ENCODE results near the gene AUH.

AUH gene

DNA sequence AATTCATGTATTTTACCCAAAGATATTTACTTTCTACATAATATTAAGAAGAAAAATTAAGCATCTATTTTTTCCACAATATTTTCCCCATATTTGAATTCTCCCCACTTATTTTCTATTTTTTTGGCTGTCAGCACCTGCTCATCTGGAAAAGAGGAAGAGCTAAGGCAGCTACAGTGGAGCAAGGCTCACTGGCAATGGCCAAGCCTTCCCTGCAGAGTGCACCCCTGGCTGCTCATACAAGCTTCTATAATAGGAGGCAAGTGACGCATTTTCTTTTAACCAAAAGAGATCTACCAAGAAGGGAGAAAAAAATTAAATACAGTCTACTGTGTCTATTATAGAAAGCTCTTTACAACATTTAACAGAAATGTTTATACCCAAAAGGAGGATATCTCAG, 72.5 kb downstream of the AUH start:
- DNase-seq: no peak

DNA sequence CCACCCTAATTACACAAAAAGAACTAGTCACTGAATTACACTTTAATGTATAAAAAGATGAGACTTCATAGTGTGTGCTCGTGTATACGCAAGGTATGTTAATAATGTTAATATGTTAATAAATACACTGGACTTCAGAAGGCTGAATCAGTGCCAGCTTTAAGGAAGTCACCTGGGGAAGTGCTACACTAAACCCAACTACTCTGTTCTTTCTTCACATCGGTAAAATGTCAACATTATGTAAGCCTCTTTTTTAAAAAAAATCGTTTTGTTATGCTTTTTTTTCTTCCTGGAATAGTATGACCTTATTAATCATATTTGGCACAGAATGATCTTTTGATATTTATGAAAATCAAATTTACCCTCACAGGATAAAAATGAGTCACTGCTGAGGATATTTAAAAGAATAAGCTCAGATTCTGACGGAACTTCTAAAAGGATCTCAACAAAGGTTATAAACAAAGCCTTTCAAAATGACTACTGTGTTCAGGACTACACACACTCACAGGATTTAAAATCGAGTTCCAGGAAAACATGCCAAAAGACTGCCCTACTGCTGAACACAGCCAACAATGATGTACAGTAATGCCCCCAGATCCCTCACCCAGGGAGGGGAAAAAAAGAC, 75.9 kb downstream of the AUH start:
- no peak for DNase-seq

DNA sequence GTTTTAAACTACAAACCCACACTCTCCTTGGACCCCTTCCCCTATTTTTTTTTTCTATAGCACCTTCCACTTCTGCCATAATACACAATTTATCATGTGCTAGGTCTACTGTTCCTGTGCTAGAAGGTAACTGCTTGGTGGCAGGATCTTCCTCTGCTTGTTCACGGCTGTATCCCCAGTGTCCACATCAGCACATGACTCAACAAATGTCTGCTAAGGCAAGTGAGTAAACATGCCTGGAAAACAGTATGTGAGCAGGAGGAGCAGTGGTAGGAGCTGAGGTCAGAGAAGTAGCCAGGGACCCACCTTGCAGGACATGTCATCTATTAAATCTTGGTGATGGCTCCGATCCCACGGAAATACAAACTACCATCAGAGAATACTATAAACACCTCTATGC, 79.4 kb downstream of the AUH start:
- DNase-seq: no peak

DNA sequence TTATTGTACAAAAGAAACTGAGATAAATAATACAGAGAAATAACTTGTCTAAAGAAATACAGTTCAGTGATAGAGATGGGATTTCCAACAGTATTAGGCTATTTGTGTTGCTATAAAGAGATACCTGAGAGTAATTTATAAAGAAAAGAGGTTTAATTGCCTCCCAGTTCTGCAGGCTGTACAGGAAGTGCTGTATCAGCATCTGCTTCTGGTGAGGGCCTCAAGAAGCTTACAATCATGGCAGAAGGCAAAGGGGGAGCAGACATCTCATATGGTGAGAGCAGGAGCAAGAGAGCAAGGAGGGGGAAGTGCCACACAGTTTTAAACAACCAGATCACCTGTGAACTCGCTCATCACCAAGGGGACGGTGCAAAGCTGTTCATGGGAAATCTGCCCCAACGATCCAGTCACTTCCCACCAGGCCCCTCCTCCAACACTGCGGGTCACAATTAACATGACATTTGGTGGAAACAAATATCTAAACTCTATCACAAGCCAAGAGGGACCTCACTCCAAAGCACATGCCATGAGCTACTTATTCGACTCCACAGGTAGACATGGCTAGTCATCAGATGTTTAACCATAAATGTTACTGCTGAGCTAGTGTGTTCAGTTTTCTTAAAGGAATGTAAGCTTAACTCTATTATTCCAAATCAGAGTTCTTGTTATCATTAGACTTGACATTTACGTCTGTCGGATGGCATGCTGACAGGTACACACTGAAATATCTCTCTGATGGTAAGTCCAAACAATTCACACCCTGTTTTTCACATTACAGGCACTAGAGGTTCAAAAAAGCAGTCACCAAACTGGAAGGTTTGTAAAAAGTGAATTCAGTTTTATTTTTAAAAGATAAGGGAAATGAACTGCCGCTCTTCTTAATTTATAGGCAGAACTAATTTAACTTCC, 82.2 kb downstream of the AUH start:
- no peak for DNase-seq

DNA sequence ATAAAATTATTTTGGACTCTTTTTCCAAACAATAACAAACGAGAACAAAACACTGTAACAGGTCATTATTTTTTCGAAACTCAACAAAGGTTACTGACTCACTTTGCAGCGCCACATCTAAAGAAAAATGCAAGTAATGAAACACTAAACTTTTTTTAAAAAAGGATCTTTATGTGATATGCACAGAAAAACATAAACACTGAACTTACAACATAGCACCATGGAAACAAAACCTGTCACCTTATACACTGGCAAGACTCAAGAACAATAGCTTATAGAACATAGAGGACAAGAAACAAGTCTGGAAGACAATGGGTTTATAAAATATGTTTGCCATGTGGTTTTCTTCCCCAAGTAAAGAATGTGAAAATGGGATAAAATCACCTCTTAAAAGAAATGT, 85.2 kb downstream of the AUH start:
- DNase-seq: no peak

DNA sequence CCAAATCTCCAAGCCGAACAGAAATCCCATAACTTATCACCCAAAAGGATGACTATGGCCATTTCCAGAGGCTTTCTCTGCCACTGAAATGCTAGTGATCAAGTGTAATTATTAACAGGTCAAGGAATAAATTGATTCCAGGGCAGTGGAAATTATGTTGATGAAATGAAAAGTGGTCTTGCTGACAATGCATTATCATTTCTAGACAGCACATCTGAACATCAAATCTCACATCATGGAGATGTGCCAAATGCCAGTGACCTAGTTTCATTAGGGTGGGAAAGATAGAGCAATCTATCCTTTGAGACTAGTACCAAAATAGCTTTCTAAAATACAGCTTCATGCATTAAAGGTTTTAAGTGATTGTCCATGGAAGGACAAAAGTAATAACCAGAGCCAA, 86.1 kb downstream of the AUH start:
- no peak for DNase-seq

DNA sequence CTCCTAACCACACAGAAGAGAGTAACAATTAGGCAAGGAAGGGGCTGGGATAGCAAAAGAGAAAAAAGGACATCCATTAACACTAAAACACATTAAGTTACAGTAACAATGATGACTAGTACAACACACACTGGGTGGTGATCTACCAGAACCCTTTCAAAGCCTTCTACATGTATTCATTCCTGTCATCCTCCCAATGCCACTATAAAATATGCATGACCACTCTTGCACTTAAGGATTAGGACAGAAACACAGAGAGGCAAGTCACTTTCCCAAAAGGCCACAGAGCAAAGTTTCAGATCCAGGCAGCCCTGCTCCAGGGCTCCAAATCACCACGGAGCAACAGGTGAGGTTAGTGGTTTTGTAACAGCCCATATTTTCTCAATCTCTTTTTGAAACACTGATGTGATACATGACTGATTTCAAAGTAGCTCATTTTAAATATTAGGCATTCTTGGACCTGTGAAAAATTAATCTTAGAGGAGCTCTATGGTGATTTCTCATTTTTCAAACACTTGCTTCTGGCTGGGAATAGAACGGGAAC, 86.7 kb downstream of the AUH start:
- no peak for DNase-seq

DNA sequence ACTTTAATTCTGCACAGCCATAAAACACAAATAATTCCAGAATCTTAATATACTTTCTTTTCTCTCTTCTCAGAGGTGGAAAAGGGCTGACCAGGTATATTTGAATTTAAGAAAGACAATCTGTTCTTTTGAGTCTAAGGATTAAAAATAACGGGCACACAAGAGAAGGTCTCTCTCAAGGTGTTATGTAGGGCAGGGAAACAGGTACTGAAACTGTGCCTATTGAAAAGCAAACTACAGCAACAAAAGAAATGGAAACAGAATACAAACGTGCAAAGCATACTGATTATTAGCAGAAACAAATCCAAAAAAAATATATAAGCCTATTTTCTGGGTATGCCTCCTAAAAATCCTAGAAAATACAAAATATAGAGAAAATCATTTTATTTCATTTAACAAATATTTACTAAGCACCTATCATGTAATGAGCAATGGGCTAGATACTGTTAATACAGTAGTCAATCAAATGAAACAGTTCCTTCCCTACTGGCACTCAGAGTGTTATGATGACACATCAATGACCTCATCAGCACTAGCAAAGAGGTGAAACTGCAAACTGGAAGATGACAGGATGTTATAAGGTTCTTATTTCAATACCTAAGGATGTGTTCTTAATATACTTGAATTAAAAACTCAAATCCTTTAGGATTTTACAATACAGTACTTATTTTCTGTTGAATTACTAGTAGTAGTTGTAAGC, 87.7 kb downstream of the AUH start:
- peak; percentile 35 for DNase-seq

DNA sequence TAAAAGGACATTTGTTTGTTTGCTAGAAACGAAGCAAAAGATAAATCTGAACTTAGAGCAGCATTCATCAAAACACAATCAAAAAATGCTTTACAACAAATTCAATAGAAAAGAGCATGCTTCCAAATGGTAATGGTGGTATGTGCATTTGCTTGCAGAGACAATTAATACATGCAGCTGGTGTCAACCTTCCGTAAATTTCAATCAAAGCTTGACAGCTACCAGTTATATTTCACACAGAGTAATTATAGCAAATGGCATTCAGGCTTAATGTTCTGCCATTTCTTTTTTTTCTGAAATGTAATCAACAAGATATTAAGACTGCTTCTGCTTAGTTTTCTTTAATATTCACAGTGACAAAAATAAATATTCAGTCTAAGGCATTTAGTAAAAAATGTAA, 90.6 kb downstream of the AUH start:
- DNase-seq: no peak

DNA sequence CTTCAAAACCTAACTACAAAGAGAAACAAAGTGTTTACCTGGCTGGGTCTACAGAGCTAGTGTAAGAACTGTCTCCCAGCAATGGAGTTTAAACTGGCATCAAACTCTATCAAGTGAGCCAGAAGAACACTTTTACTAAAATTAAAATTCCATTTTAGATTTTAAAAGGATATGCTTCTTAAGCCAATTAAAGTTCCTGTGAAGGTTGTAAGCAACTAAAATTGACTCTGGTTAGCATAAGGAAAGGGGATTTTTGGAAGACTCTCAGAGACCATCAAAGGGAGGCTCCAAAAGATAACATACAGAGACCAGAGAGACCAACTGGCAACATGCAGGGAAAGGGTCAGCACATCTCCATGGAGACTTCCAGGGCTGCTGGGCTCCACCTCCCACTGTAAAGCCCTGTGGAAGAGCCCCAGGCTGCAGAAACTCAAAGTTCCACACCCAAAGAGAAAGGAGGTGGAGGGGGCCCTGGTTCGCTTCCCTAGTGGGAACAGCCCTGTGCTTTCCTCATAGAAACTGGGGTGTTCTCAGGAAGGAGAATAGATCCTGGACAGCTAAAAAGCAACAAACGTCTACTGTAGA, 91.7 kb downstream of the AUH start:
- no peak for DNase-seq

DNA sequence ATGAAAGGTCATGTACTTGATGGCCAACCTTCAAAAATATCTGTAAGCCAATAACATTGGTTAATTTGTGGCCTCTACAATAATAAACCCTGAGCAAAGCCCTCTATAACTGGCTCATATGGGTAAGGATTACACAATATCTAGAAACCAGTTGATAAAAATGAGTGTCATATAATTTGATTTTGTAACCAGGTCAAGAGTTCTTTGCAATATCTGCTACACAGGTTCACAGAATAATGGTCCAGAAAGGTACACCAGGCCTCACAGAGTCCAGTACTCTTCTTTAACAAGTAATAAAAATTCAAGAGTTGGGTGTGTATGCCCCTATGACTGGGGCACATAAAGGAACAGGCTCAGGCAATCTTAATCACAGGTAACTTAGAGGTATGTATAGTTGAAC, 95.3 kb downstream of the AUH start:
- no peak for DNase-seq

DNA sequence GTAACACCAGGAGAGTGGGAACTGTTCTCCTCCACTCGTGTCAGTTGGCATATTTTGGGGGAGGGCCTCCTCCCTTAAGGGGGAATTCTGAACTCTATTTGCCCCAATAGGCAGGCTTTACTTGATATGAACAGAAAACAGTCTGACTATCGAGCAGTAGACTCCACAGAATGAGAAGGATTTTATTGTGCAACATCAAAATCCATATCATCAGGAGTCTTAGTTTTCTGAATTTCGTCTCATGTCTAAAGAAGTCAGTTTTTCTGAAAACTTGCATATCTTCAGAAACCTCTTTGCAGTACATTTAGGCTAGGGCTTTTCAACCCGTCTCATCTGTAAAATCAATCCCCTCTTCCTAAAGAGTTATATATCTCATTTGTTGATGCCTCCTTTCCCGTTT, 96.2 kb downstream of the AUH start:
- DNase-seq: no peak

DNA sequence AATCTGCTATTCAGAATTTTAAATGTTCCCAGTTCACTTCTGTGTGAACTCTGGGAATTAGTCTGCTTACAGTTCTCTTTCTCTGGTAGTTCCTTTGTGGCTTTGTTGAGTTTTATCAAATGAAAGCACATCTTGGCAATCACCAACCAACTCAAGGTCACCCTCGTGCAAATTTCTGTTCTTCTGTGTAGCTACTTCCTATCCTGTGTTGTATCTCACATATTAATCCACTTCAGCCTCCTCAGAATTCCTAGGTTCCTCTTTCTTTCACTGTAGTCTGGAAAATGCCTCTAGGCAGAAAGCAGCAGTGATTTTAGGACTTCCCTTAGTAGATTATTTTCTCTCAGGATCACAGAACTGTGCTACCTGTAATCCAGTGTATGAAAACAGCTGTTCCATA, 100.3 kb downstream of the AUH start:
- DNase-seq: no peak

DNA sequence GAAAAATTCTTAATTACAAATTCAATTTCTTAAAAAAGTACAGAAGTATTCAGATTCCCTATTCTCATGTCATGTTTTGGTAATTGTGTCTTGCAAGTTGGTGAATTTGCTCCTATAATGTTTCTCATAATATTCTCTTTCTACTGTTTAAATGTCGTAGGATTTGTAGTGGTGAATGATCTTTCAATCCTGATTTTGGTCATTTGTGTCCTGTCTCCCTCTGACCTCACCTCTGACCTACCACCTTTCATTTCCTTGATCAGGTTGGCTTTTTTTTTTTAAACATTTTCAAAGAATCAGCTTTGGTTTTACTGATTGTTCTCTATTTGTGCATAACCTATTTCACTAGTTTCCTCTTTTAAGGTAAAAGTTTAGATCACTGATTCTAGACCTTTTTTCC, 102.6 kb downstream of the AUH start:
- no peak for DNase-seq

DNA sequence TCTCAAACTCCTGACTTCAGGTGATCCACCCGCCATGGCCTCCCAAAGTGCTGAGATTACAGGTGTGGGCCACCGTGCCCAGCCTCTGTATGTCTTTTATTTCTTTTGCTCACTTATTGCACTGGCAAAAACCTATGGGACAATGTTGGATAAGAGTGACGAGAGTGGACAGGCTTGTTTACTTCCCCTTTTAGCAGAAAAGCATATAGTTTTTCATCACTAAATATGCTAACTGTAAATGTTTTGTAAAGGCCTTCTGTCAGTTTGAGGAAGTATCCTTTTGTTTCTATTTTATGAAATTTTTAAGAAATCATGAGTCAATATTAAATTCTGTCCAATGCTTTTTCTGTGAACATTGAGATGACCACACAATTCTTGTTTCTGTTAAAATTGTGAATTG, 103.3 kb downstream of the AUH start:
- DNase-seq: no peak

DNA sequence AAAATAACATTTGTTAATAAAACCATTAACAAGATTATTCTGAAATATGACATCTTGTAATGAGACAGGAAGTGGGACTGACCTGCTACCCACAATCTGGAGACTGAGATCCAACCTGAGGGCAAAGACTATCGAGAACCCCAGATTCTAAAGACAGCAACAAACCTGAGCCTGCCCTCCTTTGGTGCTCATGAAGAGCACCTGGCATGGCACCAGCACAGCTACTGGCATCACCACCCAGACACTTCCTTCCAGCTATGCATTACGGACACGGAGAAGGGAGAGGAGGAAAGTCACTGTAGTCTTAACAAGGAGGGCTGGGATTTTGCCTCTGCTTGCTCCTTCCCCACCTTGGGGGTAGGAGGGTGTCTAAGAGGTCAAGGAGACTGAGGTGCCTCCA, 105.5 kb downstream of the AUH start:
- DNase-seq: no peak

DNA sequence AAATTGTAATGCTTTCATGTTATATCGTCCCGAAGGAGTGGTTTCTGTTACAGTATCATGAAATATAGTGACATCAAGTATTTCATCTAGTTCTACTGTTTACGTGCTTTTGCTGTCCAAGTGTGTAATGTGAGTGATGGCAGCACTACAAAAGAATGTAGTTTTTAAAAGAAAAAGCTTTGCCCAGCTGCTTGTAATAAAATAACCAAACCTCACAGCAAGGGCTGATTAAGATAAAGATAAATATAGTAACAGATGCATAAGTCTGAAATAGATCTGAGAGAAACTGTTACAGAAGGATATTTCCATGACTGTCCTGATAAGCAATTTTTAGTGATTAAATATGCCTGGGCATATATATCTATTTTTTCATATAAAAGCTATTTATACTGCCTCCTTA, 106.4 kb downstream of the AUH start:
- DNase-seq: peak; percentile 71

DNA sequence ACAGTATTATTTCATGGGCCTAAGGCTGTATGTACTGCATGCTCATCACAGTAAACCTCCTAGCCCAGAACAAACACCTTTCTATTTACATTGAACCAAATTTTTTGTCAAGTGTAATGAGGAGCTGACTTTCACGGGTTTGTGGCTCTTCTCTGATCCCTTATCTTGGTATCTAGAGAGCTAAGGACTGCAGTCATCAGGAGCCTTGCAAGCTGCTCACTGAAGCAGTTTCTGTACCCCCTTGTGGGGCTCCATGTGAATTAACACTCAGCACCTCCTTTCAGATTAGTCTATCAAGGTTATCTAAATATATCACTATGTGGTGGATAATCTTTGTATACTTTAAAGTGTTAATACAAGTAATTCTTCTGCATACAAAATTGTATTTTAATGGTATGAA, 108.2 kb downstream of the AUH start:
- no peak for DNase-seq

DNA sequence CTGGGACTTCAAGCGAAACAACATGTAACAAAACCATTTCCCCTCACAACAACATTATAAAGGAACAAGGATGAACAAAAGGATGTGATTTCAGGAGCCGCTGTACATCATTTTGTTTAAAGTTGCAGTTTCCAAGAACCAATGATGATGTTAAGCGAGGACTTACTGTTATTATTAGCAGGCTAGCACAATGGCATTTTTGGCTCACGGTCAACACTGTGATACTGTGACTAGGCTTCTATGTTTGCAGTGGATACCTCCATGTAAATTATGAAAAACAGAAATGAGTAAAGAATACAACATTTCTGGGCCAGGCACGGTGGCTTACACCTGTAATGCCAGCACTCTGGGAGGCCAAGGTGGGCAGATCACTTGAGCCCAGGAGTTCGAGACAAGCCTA, 113.0 kb downstream of the AUH start:
- peak; percentile 7 for DNase-seq

DNA sequence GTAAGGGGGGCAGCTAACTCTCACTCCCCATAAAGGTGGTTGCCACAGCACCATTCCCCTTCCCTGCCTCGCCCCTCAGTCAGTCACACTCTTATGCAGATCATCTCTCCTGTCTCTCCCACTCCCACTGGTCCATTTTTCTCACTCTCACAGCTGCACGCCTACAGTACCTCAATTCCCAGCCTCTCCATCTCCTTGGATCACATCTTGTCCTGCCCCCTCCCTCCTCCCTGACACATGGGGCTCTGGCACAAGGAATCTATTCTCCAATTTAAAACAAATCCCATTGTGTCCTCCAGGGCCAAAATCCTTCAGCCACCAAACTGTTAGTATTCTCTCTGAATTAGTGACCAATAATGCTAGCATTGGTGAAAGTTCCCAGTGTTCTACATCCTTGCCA, 114.4 kb downstream of the AUH start:
- DNase-seq: no peak

DNA sequence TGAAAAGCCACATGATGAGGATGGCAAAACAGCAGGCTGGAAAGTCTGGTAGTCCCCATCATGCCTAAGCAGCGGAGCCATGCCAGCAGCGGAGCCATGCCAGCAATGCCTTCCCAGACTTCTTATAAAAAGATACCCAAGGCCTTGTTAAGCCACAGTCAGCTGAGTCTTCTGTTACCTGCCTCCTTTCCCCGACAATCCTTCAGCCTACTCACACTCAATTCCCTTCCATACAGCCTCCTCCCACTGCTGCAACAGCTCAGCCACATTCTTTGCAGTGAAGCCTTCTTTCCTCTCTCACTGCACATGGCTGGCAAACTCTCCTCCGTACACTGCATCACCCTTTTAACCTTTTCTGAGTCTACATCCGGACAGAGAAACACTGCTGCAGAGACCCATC, 114.9 kb downstream of the AUH start:
- no peak for DNase-seq

DNA sequence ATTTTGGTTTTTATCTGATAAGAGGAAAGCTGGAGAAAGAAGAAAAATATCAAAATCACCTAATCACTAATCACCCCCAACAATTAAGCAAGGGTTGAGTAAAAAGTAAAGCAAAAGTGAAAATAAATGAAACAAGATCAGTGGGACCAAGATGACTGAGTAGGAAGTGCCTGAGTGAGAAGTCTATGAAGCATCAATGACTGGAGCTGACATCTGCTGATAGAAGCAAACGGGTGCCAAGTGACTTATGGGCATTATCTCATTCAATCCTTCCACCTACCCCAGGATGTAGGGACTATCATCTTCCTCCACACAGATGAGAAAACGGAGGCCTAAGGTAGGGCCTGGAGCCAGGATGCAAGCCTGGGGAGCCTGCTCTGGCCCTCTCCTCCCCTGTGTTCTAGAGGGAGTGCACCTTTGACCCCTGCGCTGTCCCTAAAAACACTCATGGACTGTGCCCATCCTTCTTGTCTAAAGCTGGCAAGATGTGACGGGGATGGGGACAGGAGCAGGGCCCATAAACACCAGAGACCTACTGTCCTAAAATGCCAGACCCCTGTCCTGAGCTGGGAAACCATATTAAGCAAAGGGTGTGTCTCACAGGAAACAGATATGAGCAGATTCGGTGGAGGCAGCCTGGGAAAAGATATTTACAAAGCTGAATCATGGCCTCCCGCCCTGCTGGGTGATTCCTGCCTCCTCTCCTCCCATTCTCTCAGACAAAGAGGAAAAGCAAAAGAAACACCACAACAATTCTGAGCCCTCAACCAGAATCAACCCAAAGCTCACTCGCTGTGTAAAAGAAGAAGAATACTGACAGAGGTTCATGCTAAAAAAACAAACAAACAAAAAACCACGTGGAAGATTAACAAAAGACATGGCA, 116.0 kb downstream of the AUH start:
- DNase-seq: peak; percentile 40
